Nephron progenitor cell (in vitro differentiated cells): ENCODE results near the gene CX3CL1.

Experiments used
- DNase-seq: peaks from one replicate; pipeline ENCODE4 v3.0.0; 2021
- H3K27ac Mint-ChIP-seq: 2 replicates; pipeline ENCODE4 v1.8.0; 2021; ENCODE audit warnings: mild to moderate bottlenecking, moderate library complexity, mixed read lengths
- H3K27me3 Mint-ChIP-seq: 2 replicates; pipeline ENCODE4 v1.8.0; 2021; ENCODE audit warnings: mild to moderate bottlenecking, low read depth, mixed read lengths; ENCODE audit not compliant: poor library complexity
- H3K36me3 Mint-ChIP-seq: 2 replicates; pipeline ENCODE4 v1.8.0; 2021; ENCODE audit warnings: low read depth, mixed read lengths
- H3K4me1 Mint-ChIP-seq: 2 replicates; pipeline ENCODE4 v1.8.0; 2021; ENCODE audit warnings: mixed read lengths
- H3K4me3 Mint-ChIP-seq: 2 replicates; pipeline ENCODE4 v1.8.0; 2021; ENCODE audit warnings: mild to moderate bottlenecking, moderate library complexity, mixed read lengths
- H3K9me3 Mint-ChIP-seq: 2 replicates; pipeline ENCODE4 v1.8.0; 2021; ENCODE audit warnings: mild to moderate bottlenecking, moderate library complexity, mixed read lengths
- CTCF ChIP-seq: fragments of 200-600 bp; sonication (generic); IDR thresholded peaks from 2 replicates; pipeline ENCODE4 v1.5.0; 2021; ENCODE audit warnings: antibody characterized with exemption

The CX3CL1 gene

GRCh38 chr16:57354311-57354710 is 18.0 kb upstream of the CX3CL1 start:
- Mint-ChIP-seq H3K36me3 (no peaks in the 10 kb centered on the region), H3K9me3 (no peaks in the 10 kb centered on the region), H3K4me3 (no peak overlapping the region), H3K27ac (no peak overlapping the region), H3K4me1 (no peaks in the 10 kb centered on the region), H3K27me3 (peaks cover 27% of the 10 kb centered on the region)
- TF ChIP-seq CTCF = no peak
- no peak for DNase-seq

DNA sequence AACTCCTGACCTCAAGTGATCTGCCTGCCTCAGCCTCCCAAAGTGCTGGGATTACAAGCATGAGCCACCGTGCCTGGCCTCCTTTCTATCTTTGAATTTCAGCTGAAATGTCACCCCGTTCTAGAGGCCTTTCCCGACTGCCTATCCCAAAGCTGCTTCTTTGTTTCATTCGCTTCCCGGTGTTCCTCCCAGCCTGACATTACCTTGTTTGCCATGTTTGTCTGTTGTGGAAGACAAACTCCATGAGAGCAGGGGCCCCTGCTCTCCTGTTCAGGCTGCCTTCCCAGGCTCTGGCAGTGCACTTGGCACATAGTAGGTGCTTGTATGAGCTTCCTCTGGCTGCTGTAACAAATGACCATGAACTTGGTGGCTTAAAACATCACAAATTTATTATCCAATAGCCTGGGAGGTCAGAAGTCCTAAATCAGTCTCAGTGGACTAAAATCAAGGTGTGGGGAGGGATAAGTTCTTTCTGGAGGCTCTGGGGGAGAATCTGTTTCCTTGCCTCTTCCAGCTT is 16.3 kb upstream of the CX3CL1 start:
- no peaks in the 10 kb centered on the region for H3K36me3 Mint-ChIP-seq
- no peaks in the 10 kb centered on the region for H3K9me3 Mint-ChIP-seq
- no peak overlapping the region for H3K4me3 Mint-ChIP-seq
- no peak for DNase-seq
- H3K27me3 Mint-ChIP-seq = peaks cover 16% of the 10 kb centered on the region
- no peaks in the 10 kb centered on the region for H3K4me1 Mint-ChIP-seq
- no peak for TF ChIP-seq CTCF
- H3K27ac Mint-ChIP-seq = peak overlapping the region; percentile 31

GRCh38 chr16:57356547-57356946 is 15.7 kb upstream of the CX3CL1 start:
- H3K9me3 Mint-ChIP-seq = no peaks in the 10 kb centered on the region
- peaks cover 17% of the 10 kb centered on the region for H3K27me3 Mint-ChIP-seq
- TF ChIP-seq CTCF = no peak
- H3K36me3 Mint-ChIP-seq = no peaks in the 10 kb centered on the region
- no peak for DNase-seq
- peak overlapping the region; percentile 31 for H3K27ac Mint-ChIP-seq
- H3K4me3 Mint-ChIP-seq = no peak overlapping the region
- no peaks in the 10 kb centered on the region for H3K4me1 Mint-ChIP-seq

DNA sequence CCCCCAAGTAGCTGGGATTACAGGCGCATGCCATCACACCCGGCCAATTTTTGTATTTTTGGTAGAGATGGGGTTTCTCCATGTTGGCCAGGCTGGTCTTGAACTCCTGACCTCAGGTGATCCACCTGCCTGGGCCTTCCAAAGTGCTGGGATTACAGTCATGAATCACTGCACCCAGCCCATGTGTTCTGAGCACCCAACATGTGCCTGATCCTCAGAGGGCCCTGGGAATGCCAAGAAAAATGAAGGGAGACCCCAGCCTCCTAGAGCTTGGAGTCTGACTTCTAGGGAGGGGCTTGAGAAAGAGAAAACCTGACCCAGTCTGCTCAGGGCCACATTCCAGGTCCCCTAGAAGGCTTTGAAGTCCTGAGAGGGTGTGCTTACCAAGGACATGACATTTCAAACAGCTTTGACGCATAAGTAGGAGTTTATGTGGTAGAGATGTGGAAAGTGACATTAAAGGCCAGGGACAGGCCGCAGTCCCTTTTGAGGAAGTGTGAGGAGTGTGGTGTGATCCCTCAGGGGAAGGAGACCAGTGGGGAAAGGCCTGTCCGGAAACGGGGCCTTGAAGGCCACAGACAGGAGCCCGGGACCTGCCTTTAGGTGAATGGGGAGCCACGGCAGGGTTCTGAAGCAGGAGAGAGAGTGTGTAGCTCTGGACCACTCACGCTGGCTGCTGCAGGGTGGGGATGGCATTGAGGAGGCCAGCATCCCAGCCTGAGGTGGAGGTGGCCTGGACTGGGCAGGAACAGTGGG is 14.8 kb upstream of the CX3CL1 start:
- Mint-ChIP-seq H3K36me3 (no peaks in the 10 kb centered on the region), H3K27ac (peak overlapping the region; percentile 49), H3K4me3 (no peak overlapping the region), H3K4me1 (no peaks in the 10 kb centered on the region), H3K27me3 (peaks cover 20% of the 10 kb centered on the region), H3K9me3 (no peaks in the 10 kb centered on the region)
- no peak for TF ChIP-seq CTCF
- no peak for DNase-seq

GRCh38 chr16:57358086-57358420 is 14.2 kb upstream of the CX3CL1 start:
- no peak overlapping the region for H3K4me3 Mint-ChIP-seq
- TF ChIP-seq CTCF = no peak
- no peak overlapping the region for H3K27ac Mint-ChIP-seq
- H3K4me1 Mint-ChIP-seq = no peaks in the 10 kb centered on the region
- no peak for DNase-seq
- H3K9me3 Mint-ChIP-seq = no peaks in the 10 kb centered on the region
- peaks cover 21% of the 10 kb centered on the region for H3K27me3 Mint-ChIP-seq
- H3K36me3 Mint-ChIP-seq = no peaks in the 10 kb centered on the region

- Mint-ChIP-seq H3K27ac (peak within 1 kb of the TSS; percentile 49), H3K4me1 (no peaks in the 10 kb centered on the region), H3K27me3 (peaks cover 17% of the 10 kb centered on the region), H3K4me3 (no peak within 1 kb of the TSS), H3K36me3 (no peaks in the 10 kb centered on the region), H3K9me3 (no peaks in the 10 kb centered on the region)
- no peak for TF ChIP-seq CTCF
- DNase-seq = no peak
Observed at GRCh38 chr16:57358527-57359095, 13.7 kb upstream of the CX3CL1 start, which contains the start of gene CCL22. CCL22 (plus strand) TSS chr16:57358783; CDS start chr16:57358817, 34 bp downstream.
